SU-DHL-6 (cell line): ENCODE results near the gene CTPS2.
A peak's percentile ranks its signal among the peaks of the same experiment; 100 is the strongest.
"Not testable (repeated sequence)": the region's sequence is repeated elsewhere in the genome, so short reads cannot be mapped to it uniquely, and the experiment has no call there.

ENCODE experiments used
- H2AFZ ChIP-seq: fragments of 200-600 bp; sonication (generic); 2 replicates; pipeline ENCODE4 v1.6.1; 2014; ENCODE audit warnings: low read depth, mild to moderate bottlenecking, moderate library complexity, mixed read lengths, antibody characterized with exemption, low read length; ENCODE audit not compliant: severe bottlenecking
- H3F3A ChIP-seq: fragments of 200-600 bp; shearing (Covaris generic); 2 replicates; pipeline ENCODE4 v1.6.0; 2016; ENCODE audit warnings: antibody characterized with exemption, mild to moderate bottlenecking; ENCODE audit not compliant: insufficient read depth
- H3K27ac ChIP-seq: fragments of 200-600 bp; sonication (generic); 2 replicates; pipeline ENCODE4 v1.5.1; 2016; ENCODE audit warnings: low read depth, mild to moderate bottlenecking, low read length, moderate library complexity, mixed read lengths
- H3K27me3 ChIP-seq: fragments of 200-600 bp; sonication (generic), shearing (Covaris generic); 2 replicates; pipeline ENCODE4 v1.6.0; 2014; ENCODE audit warnings: mild to moderate bottlenecking, low read length
- H3K36me3 ChIP-seq: fragments of 200-600 bp; sonication (generic); 2 replicates; pipeline ENCODE4 v1.6.1; 2014; ENCODE audit warnings: mild to moderate bottlenecking, low read length, mixed read lengths
- H3K4me2 ChIP-seq: fragments of 300-600, 200-600 bp; shearing (Covaris generic), sonication (generic); 2 replicates; pipeline ENCODE4 v1.6.0; 2014; ENCODE audit warnings: low read length, low read depth, mild to moderate bottlenecking; ENCODE audit not compliant: poor library complexity, severe bottlenecking
- H3K4me3 ChIP-seq: fragments of 200-600 bp; sonication (generic); 2 replicates; pipeline ENCODE4 v1.5.1; 2014; ENCODE audit warnings: antibody characterized with exemption, low read length, mild to moderate bottlenecking, mixed read lengths; ENCODE audit not compliant: insufficient read depth, poor library complexity, severe bottlenecking
- H3K79me2 ChIP-seq: fragments of 200-600 bp; sonication (generic); 2 replicates; pipeline ENCODE4 v1.6.1; 2014; ENCODE audit warnings: mild to moderate bottlenecking, low read length, moderate library complexity; ENCODE audit not compliant: insufficient read depth
- H3K9ac ChIP-seq: fragments of 200-600 bp; sonication (generic); 2 replicates; pipeline ENCODE4 v1.7.0; 2014; ENCODE audit warnings: mild to moderate bottlenecking, low read length
- H3K9me2 ChIP-seq: fragments of 200-600 bp; sonication (generic); replicated peaks from 2 replicates; pipeline ENCODE4 v1.6.1; 2014; ENCODE audit warnings: low read length; ENCODE audit not compliant: insufficient read depth
- H3K9me3 ChIP-seq: fragments of 200-600 bp; sonication (generic); 2 replicates; pipeline ENCODE4 v1.6.1; 2014; ENCODE audit warnings: low read length, mixed read lengths; ENCODE audit not compliant: insufficient read depth
- H4K20me1 ChIP-seq: fragments of 200-600 bp; sonication (generic); 2 replicates; pipeline ENCODE4 v1.6.1; 2014; ENCODE audit warnings: low read depth, mild to moderate bottlenecking, antibody characterized with exemption, low read length, moderate library complexity, mixed read lengths
- EZH2phosphoT487 ChIP-seq: fragments of 200-600 bp; sonication (generic), shearing (Covaris generic); conservative IDR thresholded peaks from 2 replicates; pipeline ENCODE4 v1.6.1; 2018; ENCODE audit warnings: mild to moderate bottlenecking, antibody characterized with exemption, low read length, moderate library complexity, mixed read lengths
- TF ChIP-seq, protein P1 (sequence below): fragments of 200-600 bp; sonication (generic); IDR thresholded peaks from one replicate; pipeline ENCODE4 v1.5.1; 2017; ENCODE audit warnings: antibody characterized with exemption, mild to moderate bottlenecking, low read length, moderate library complexity; ENCODE audit not compliant: insufficient read depth, poor library complexity, severe bottlenecking

Gene CTPS2, protein sequence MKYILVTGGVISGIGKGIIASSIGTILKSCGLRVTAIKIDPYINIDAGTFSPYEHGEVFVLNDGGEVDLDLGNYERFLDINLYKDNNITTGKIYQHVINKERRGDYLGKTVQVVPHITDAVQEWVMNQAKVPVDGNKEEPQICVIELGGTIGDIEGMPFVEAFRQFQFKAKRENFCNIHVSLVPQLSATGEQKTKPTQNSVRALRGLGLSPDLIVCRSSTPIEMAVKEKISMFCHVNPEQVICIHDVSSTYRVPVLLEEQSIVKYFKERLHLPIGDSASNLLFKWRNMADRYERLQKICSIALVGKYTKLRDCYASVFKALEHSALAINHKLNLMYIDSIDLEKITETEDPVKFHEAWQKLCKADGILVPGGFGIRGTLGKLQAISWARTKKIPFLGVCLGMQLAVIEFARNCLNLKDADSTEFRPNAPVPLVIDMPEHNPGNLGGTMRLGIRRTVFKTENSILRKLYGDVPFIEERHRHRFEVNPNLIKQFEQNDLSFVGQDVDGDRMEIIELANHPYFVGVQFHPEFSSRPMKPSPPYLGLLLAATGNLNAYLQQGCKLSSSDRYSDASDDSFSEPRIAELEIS

DNA sequence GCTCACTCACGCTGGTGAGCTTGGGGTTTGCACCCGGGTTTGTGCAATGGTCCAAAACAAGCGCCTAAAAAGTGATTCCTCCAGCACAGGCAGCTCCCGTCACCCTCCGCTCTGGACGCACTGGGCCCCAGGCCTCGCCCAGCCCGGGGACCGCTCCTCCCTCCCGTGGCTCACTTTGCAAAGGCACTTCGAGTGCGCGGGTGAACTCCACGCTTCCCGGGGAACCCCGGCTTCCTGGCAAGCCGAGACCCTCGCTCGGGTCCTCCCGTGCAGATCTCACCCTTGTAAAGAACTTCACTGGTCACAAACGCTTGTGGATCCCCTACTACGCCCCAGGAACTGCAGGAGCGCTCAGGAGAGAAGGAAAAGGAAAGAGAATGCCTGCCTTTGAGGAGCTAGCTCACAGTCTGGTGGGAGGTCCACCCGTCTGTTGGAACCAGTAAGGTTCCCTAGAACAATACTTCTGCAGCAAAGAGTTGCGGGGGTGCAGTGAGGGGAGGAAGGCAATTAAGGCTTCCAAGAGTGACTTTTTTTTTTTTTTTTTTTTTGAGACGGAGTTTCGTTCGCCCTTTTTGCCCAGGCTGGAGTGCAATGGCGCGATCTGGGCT, at the start of gene CTPS2:
Gene CTPS2 (minus strand): TSS at position 122 of the 608 bp plus-strand sequence. CDS start 9,767 bp downstream, outside the sequence.
- Histone ChIP-seq H3K9ac (peak within 1 kb of the TSS; percentile 93), H3K9me2 (no peaks in the 10 kb centered on the region), H3K36me3 (no peaks in the 10 kb centered on the region), H3K27ac (peak within 1 kb of the TSS; percentile 90), H2AFZ (peak within 1 kb of the TSS; percentile 71), H3K4me3 (peak within 1 kb of the TSS; percentile 64), H3K9me3 (no peaks in the 10 kb centered on the region), H3K4me2 (peak within 1 kb of the TSS; percentile 92), H4K20me1 (no peaks in the 10 kb centered on the region), H3F3A (peaks cover 23% of the 10 kb centered on the region), H3K27me3 (no peaks in the 10 kb centered on the region), H3K79me2 (peaks cover 23% of the 10 kb centered on the region; the same call in 1 of the 2 replicates)
- no peak for TF ChIP-seq EZH2phosphoT487
- TF ChIP-seq, protein P1, sequence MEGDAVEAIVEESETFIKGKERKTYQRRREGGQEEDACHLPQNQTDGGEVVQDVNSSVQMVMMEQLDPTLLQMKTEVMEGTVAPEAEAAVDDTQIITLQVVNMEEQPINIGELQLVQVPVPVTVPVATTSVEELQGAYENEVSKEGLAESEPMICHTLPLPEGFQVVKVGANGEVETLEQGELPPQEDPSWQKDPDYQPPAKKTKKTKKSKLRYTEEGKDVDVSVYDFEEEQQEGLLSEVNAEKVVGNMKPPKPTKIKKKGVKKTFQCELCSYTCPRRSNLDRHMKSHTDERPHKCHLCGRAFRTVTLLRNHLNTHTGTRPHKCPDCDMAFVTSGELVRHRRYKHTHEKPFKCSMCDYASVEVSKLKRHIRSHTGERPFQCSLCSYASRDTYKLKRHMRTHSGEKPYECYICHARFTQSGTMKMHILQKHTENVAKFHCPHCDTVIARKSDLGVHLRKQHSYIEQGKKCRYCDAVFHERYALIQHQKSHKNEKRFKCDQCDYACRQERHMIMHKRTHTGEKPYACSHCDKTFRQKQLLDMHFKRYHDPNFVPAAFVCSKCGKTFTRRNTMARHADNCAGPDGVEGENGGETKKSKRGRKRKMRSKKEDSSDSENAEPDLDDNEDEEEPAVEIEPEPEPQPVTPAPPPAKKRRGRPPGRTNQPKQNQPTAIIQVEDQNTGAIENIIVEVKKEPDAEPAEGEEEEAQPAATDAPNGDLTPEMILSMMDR: no peak

DNA sequence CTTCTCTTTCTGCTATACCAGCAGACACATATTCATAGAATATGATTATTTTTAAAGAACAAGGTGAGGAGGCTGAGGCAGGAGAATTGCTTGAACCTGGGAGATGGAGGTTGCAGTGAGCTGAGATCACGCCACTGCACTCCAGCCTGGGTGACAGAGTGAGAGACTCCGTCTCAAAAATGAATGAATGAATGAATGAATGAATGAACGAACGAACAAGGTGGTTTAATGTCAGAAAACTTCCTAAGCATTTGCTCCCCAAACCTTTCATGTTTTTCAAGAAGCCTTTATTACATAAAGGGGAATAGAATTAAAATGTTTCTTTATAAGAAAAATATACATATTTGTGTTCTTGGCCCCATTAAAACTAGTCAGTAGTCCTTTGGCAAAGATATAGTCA, 49.0 kb upstream of the CTPS2 start:
- H3K4me2 ChIP-seq, H3K36me3 ChIP-seq, H4K20me1 ChIP-seq, H3K9ac ChIP-seq, H3K9me2 ChIP-seq, H3K27me3 ChIP-seq, H3K27ac ChIP-seq, H3K9me3 ChIP-seq, H3F3A ChIP-seq, H3K79me2 ChIP-seq, H2AFZ ChIP-seq, H3K4me3 ChIP-seq: not testable (repeated sequence)

DNA sequence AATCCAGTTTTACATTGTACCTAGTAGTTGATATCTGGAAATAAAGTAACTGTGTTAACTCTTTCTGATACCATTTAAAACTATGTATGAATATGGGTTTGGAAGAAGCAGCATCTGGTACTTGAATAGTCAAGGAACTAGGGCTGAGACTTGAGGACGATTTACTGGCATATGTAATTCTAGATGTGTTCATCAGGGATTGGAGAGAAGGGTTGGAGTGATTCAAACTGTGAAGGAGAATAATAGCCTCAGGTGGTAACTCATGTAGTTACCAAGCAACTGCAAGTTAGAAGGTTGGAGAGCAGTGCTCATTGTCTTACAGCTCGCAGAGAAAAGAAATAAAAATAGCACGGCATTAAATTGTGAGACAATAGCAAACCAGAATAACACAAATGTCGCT, 44.3 kb upstream of the CTPS2 start:
- peaks cover 2% of the 10 kb centered on the region; the same call in 1 of the 2 replicates for H3K36me3 ChIP-seq
- no peaks in the 10 kb centered on the region for H3K27me3 ChIP-seq
- H3K27ac ChIP-seq: no peak overlapping the region
- no peak overlapping the region for H3K9ac ChIP-seq
- TF ChIP-seq, protein P1: no peak
- TF ChIP-seq EZH2phosphoT487: no peak
- H2AFZ ChIP-seq: no peak overlapping the region
- no peaks in the 10 kb centered on the region for H3K79me2 ChIP-seq
- H3K4me2 ChIP-seq: no peak overlapping the region
- H3K9me3 ChIP-seq: no peaks in the 10 kb centered on the region
- H3K9me2 ChIP-seq: no peaks in the 10 kb centered on the region
- H4K20me1 ChIP-seq: no peaks in the 10 kb centered on the region
- no peak overlapping the region for H3K4me3 ChIP-seq
- no peaks in the 10 kb centered on the region for H3F3A ChIP-seq
